ENCODE measurements around the gene NIPA2.

Gene NIPA2

GRCh38 chr15:22856659-22857058 lies 18.2 kb downstream of the NIPA2 start:
- Histone ChIP-seq H3K9ac (no peak overlapping the region), H3K79me2 (no peaks in the 10 kb centered on the region), H3K27me3 (ENCODE audit: control insufficient read depth, insufficient read depth, low read length) (no peaks in the 10 kb centered on the region), H3K4me1 (no peaks in the 10 kb centered on the region), H3K36me3 (ENCODE audit: control insufficient read depth, insufficient read depth, low read length) (no peaks in the 10 kb centered on the region), H3K9me3 (ENCODE audit: control insufficient read depth, low read length) (no peaks in the 10 kb centered on the region), H3K4me2 (ENCODE audit: low read length) (no peak overlapping the region), H2AFZ (no peak overlapping the region), H3K27ac (no peak overlapping the region), H3K4me3 (ENCODE audit: low read depth, low read length) (no peak overlapping the region)
- TF ChIP-seq CTCF (IDR thresholded peaks at IDR 0.05) = no peak

GRCh38 chr15:22861161-22861560 lies 22.7 kb downstream of the NIPA2 start:
- no peak overlapping the region for H3K4me3 ChIP-seq (ENCODE audit: low read depth, low read length)
- no peaks in the 10 kb centered on the region for H3K79me2 ChIP-seq
- no peak overlapping the region for H2AFZ ChIP-seq
- no peak overlapping the region for H3K27ac ChIP-seq
- no peaks in the 10 kb centered on the region for H3K27me3 ChIP-seq (ENCODE audit: control insufficient read depth, insufficient read depth, low read length)
- no peak overlapping the region for H3K4me2 ChIP-seq (ENCODE audit: low read length)
- H3K4me1 ChIP-seq = no peaks in the 10 kb centered on the region
- H3K9ac ChIP-seq = no peak overlapping the region
- H3K9me3 ChIP-seq (ENCODE audit: control insufficient read depth, low read length) = no peaks in the 10 kb centered on the region
- no peak for TF ChIP-seq CTCF (IDR thresholded peaks at IDR 0.05)
- no peaks in the 10 kb centered on the region for H3K36me3 ChIP-seq (ENCODE audit: control insufficient read depth, insufficient read depth, low read length)

GRCh38 chr15:22863356-22863755 lies 24.9 kb downstream of the NIPA2 start:
- Histone ChIP-seq H3K27me3 (ENCODE audit: control insufficient read depth, insufficient read depth, low read length) (no peaks in the 10 kb centered on the region), H3K36me3 (ENCODE audit: control insufficient read depth, insufficient read depth, low read length) (no peaks in the 10 kb centered on the region), H2AFZ (no peak overlapping the region), H3K4me1 (no peaks in the 10 kb centered on the region), H3K9me3 (ENCODE audit: control insufficient read depth, low read length) (no peaks in the 10 kb centered on the region), H3K4me3 (ENCODE audit: low read depth, low read length) (no peak overlapping the region), H3K4me2 (ENCODE audit: low read length) (no peak overlapping the region), H3K27ac (no peak overlapping the region), H3K9ac (no peak overlapping the region), H3K79me2 (no peaks in the 10 kb centered on the region)
- no peak for TF ChIP-seq CTCF (IDR thresholded peaks at IDR 0.05)

- no peak overlapping the region for H3K4me3 ChIP-seq (ENCODE audit: low read depth, low read length)
- H3K4me1 ChIP-seq = no peaks in the 10 kb centered on the region
- H3K9ac ChIP-seq = no peak overlapping the region
- H3K27ac ChIP-seq = no peak overlapping the region
- H2AFZ ChIP-seq = no peak overlapping the region
- no peaks in the 10 kb centered on the region for H3K36me3 ChIP-seq (ENCODE audit: control insufficient read depth, insufficient read depth, low read length)
- no peaks in the 10 kb centered on the region for H3K79me2 ChIP-seq
- no peaks in the 10 kb centered on the region for H3K9me3 ChIP-seq (ENCODE audit: control insufficient read depth, low read length)
- no peaks in the 10 kb centered on the region for H3K27me3 ChIP-seq (ENCODE audit: control insufficient read depth, insufficient read depth, low read length)
- no peak for TF ChIP-seq CTCF (IDR thresholded peaks at IDR 0.05)
- H3K4me2 ChIP-seq (ENCODE audit: low read length) = no peak overlapping the region
Observed at GRCh38 chr15:22866079-22866478, 27.6 kb downstream of the NIPA2 start.

GRCh38 chr15:22867886-22868285 lies 29.4 kb downstream of the NIPA2 start:
- Histone ChIP-seq H3K9ac (no peak overlapping the region), H2AFZ (no peak overlapping the region), H3K4me1 (no peaks in the 10 kb centered on the region), H3K27ac (no peak overlapping the region), H3K79me2 (no peaks in the 10 kb centered on the region), H3K4me3 (ENCODE audit: low read depth, low read length) (no peak overlapping the region), H3K9me3 (ENCODE audit: control insufficient read depth, low read length) (no peaks in the 10 kb centered on the region), H3K27me3 (ENCODE audit: control insufficient read depth, insufficient read depth, low read length) (no peaks in the 10 kb centered on the region), H3K36me3 (ENCODE audit: control insufficient read depth, insufficient read depth, low read length) (no peaks in the 10 kb centered on the region), H3K4me2 (ENCODE audit: low read length) (no peak overlapping the region)
- TF ChIP-seq CTCF (IDR thresholded peaks at IDR 0.05) = no peak
